ENCODE measurements around the gene ITGB3. TPM values are rescaled to one million over a fixed set of nuclear protein-coding genes. Genes with fewer than 3 reads are reported as not detected.

The ITGB3 gene
- polyA plus RNA-seq (2013, experiment 1 of 4): 0.13 TPM
- polyA plus RNA-seq (2013, experiment 2 of 4): not detected
- 0.27 TPM for polyA plus RNA-seq (2013, experiment 3 of 4)
- 0.32 TPM for polyA plus RNA-seq (2013, experiment 4 of 4)

DNA sequence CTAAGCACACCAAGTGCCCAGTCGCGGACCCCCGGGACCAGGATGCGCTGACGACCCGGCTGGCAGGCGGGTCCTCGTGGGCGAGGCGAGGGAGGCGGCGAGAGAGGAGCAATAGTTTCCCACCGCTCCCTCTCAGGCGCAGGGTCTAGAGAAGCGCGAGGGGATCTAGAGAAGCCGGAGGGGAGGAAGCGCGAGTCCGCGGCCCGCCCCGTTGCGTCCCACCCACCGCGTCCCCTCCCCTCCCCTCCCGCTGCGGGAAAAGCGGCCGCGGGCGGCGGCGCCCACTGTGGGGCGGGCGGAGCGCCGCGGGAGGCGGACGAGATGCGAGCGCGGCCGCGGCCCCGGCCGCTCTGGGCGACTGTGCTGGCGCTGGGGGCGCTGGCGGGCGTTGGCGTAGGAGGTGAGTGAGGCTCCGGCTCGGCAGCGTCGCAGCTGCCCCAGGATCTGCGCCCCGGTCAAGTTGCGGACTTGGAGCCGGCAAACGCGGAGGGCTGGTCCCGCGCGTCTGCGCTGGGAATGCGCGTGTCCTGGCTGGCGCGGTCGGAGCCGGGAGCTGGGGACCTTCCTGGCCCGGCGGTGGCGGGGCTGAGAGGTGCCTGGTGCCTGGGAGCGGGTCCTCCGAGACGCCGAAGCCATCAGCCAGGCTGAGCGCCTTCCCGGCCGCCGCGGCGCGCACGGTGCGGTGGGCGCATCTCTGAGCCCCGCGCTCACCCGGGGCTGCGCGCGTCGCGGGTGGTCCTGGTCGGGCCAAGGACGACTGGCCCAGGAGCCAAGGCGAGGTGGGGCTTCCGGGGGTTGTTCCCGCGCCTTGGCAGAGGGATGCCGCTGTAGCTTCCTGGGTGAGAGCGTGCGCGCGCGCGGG is at the start of gene ITGB3:
Gene ITGB3 (plus strand): TSS at position 287 of the 862 bp plus-strand sequence. CDS start 35 bp downstream, at position 322.
- 2% methylated on average over 112 of the region's 112 CpGs for WGBS, 2 experiments
- Histone ChIP-seq H3K9me3 (ENCODE audit: control insufficient read depth, low read length) (no peaks in the 10 kb centered on the region), H3K4me1 (ENCODE audit: control insufficient read depth, insufficient read depth, low read length) (no peaks in the 10 kb centered on the region), H3K36me3 (ENCODE audit: control insufficient read depth, insufficient read depth, low read length) (no peaks in the 10 kb centered on the region), H3K27ac (ENCODE audit: insufficient read depth, low read depth, low read length, poor library complexity, severe bottlenecking) (no peak within 1 kb of the TSS), H3K4me3 (ENCODE audit: insufficient read depth, low read depth, low read length) (peak within 1 kb of the TSS; percentile 36), H3K27me3 (ENCODE audit: control insufficient read depth, insufficient read depth, low read length, poor library complexity, severe bottlenecking) (peaks cover 49% of the 10 kb centered on the region)

GRCh38 chr17:47203984-47204721 is 49.5 kb upstream of the ITGB3 start:
- no peaks in the 10 kb centered on the region for H3K36me3 ChIP-seq (ENCODE audit: control insufficient read depth, insufficient read depth, low read length)

DNA sequence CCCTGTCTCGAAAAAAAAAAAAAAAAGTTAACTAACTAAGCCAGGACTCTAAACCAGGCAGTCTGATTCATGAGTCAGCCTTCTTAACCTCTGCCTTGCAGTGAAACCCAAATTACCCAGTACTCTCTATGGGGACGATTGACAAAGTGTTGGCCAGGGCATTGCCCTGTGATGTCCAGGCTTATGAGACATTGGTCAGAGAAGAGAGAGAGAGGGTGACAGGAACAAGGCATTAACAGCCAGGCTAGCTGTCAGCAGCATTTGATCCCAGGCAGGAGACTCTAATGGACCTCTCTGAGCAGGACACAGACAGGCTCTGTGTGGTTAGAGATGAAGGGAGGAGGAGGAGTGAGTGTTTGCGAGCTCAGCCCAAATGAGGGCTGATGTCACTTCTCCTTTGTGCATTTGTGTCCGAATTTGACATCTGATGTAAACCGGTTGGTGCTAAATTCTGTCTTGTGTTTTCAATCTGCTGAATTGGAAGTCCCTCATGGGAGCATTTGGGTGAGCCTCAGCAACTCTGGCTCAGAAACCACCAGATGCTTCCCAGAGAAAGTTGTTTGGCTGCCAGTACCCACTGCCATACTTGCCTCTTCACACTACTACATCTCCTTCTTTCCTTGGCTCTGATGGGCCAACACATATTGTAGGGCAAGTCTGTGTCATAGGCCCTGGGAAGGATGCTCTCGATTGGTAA is 48.8 kb upstream of the ITGB3 start:
- H3K4me3 ChIP-seq (ENCODE audit: insufficient read depth, low read depth, low read length): no peak overlapping the region
- H3K27me3 ChIP-seq (ENCODE audit: control insufficient read depth, insufficient read depth, low read length, poor library complexity, severe bottlenecking): no peaks in the 10 kb centered on the region
- H3K27ac ChIP-seq (ENCODE audit: insufficient read depth, low read depth, low read length, poor library complexity, severe bottlenecking): no peak overlapping the region
- peaks cover 19% of the 10 kb centered on the region for H3K4me1 ChIP-seq (ENCODE audit: control insufficient read depth, insufficient read depth, low read length)
- H3K9me3 ChIP-seq (ENCODE audit: control insufficient read depth, low read length): no peaks in the 10 kb centered on the region
- no peaks in the 10 kb centered on the region for H3K36me3 ChIP-seq (ENCODE audit: control insufficient read depth, insufficient read depth, low read length)
- WGBS, 2 experiments: 89 to 92% methylated on average over 6 of the region's 6 CpGs

More at GRCh38 chr17:47203984-47204721, 49.5 kb upstream of the ITGB3 start:
- WGBS, 2 experiments: 85 to 91% methylated on average over 6 of the region's 6 CpGs
- Histone ChIP-seq H3K27ac (ENCODE audit: insufficient read depth, low read depth, low read length, poor library complexity, severe bottlenecking) (no peak overlapping the region), H3K27me3 (ENCODE audit: control insufficient read depth, insufficient read depth, low read length, poor library complexity, severe bottlenecking) (no peaks in the 10 kb centered on the region), H3K4me1 (ENCODE audit: control insufficient read depth, insufficient read depth, low read length) (peaks cover 15% of the 10 kb centered on the region), H3K9me3 (ENCODE audit: control insufficient read depth, low read length) (no peaks in the 10 kb centered on the region), H3K4me3 (ENCODE audit: insufficient read depth, low read depth, low read length) (no peak overlapping the region)

- Histone ChIP-seq H3K27me3 (ENCODE audit: control insufficient read depth, insufficient read depth, low read length, poor library complexity, severe bottlenecking) (no peaks in the 10 kb centered on the region), H3K36me3 (ENCODE audit: control insufficient read depth, insufficient read depth, low read length) (no peaks in the 10 kb centered on the region), H3K27ac (ENCODE audit: insufficient read depth, low read depth, low read length, poor library complexity, severe bottlenecking) (no peak overlapping the region), H3K4me3 (ENCODE audit: insufficient read depth, low read depth, low read length) (no peak overlapping the region), H3K4me1 (ENCODE audit: control insufficient read depth, insufficient read depth, low read length) (peaks cover 19% of the 10 kb centered on the region), H3K9me3 (ENCODE audit: control insufficient read depth, low read length) (no peaks in the 10 kb centered on the region)
- 69 to 75% methylated on average over 9 of the region's 9 CpGs for WGBS, 2 experiments
These were observed 48.1 kb upstream of the ITGB3 start for GRCh38 chr17:47205419-47205963.

- Histone ChIP-seq H3K9me3 (ENCODE audit: control insufficient read depth, low read length) (no peaks in the 10 kb centered on the region), H3K27ac (ENCODE audit: insufficient read depth, low read depth, low read length, poor library complexity, severe bottlenecking) (no peak overlapping the region), H3K4me1 (ENCODE audit: control insufficient read depth, insufficient read depth, low read length) (peaks cover 22% of the 10 kb centered on the region), H3K36me3 (ENCODE audit: control insufficient read depth, insufficient read depth, low read length) (no peaks in the 10 kb centered on the region), H3K27me3 (ENCODE audit: control insufficient read depth, insufficient read depth, low read length, poor library complexity, severe bottlenecking) (no peaks in the 10 kb centered on the region), H3K4me3 (ENCODE audit: insufficient read depth, low read depth, low read length) (no peak overlapping the region)
- WGBS, 2 experiments: 86 to 88% methylated on average over 7 to 8 of the region's 8 CpGs
These were observed 46.2 kb upstream of the ITGB3 start for GRCh38 chr17:47207143-47208067.

- no peaks in the 10 kb centered on the region for H3K27me3 ChIP-seq (ENCODE audit: control insufficient read depth, insufficient read depth, low read length, poor library complexity, severe bottlenecking)
- no peaks in the 10 kb centered on the region for H3K36me3 ChIP-seq (ENCODE audit: control insufficient read depth, insufficient read depth, low read length)
- no peak within 1 kb of the TSS for H3K4me3 ChIP-seq (ENCODE audit: insufficient read depth, low read depth, low read length)
- H3K9me3 ChIP-seq (ENCODE audit: control insufficient read depth, low read length): no peaks in the 10 kb centered on the region
- peaks cover 22% of the 10 kb centered on the region for H3K4me1 ChIP-seq (ENCODE audit: control insufficient read depth, insufficient read depth, low read length)
- WGBS, 2 experiments: 61 to 74% methylated on average over 6 of the region's 6 CpGs
- peak within 1 kb of the TSS; percentile 13 for H3K27ac ChIP-seq (ENCODE audit: insufficient read depth, low read depth, low read length, poor library complexity, severe bottlenecking)
These were observed 44.7 kb upstream of the ITGB3 start, which contains the start of gene MYL4 for GRCh38 chr17:47208744-47209488. Gene MYL4 (plus strand): TSS chr17:47209348. CDS start chr17:47209423, 75 bp downstream.

- H3K9me3 ChIP-seq (ENCODE audit: control insufficient read depth, low read length): no peaks in the 10 kb centered on the region
- no peaks in the 10 kb centered on the region for H3K27me3 ChIP-seq (ENCODE audit: control insufficient read depth, insufficient read depth, low read length, poor library complexity, severe bottlenecking)
- H3K27ac ChIP-seq (ENCODE audit: insufficient read depth, low read depth, low read length, poor library complexity, severe bottlenecking): no peak overlapping the region
- no peaks in the 10 kb centered on the region for H3K36me3 ChIP-seq (ENCODE audit: control insufficient read depth, insufficient read depth, low read length)
- H3K4me1 ChIP-seq (ENCODE audit: control insufficient read depth, insufficient read depth, low read length): peaks cover 22% of the 10 kb centered on the region
- WGBS, 2 experiments: 91 to 95% methylated on average over 3 of the region's 3 CpGs
- H3K4me3 ChIP-seq (ENCODE audit: insufficient read depth, low read depth, low read length): no peak overlapping the region
These were observed 44.1 kb upstream of the ITGB3 start for GRCh38 chr17:47209499-47209898.

DNA sequence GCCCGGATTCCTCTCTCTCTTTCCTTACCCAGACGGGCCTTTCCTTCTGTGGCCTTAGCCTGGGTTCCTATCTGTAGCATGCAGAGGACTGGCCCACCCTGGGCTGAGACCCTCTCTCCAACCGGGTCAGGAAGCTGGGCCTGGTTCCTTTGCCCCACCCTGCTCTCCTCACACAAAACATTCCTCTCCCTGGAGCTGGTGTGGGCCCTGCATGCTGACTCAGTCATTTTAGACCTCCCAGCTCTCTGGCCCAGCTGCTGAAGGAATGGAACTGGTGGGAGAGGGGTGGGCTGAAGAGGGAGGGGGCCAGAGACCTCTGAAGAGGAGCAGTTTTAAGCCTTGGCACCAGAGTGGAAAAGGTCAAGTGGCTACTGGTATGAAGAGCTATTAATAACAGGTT is 43.5 kb upstream of the ITGB3 start:
- no peak overlapping the region for H3K4me3 ChIP-seq (ENCODE audit: insufficient read depth, low read depth, low read length)
- no peaks in the 10 kb centered on the region for H3K27me3 ChIP-seq (ENCODE audit: control insufficient read depth, insufficient read depth, low read length, poor library complexity, severe bottlenecking)
- 87 to 90% methylated on average over 3 of the region's 3 CpGs for WGBS, 2 experiments
- H3K9me3 ChIP-seq (ENCODE audit: control insufficient read depth, low read length): no peaks in the 10 kb centered on the region
- H3K4me1 ChIP-seq (ENCODE audit: control insufficient read depth, insufficient read depth, low read length): peaks cover 22% of the 10 kb centered on the region
- no peaks in the 10 kb centered on the region for H3K36me3 ChIP-seq (ENCODE audit: control insufficient read depth, insufficient read depth, low read length)
- H3K27ac ChIP-seq (ENCODE audit: insufficient read depth, low read depth, low read length, poor library complexity, severe bottlenecking): peak overlapping the region; percentile 13

All from ectodermal cell (in vitro differentiated cells).